H1 (cell line): Measurements from ENCODE around the gene PPP1R1B. TPM values are rescaled to one million over a fixed set of nuclear protein-coding genes. Genes with fewer than 3 reads are reported as not detected.
A peak's percentile ranks its signal among the peaks of the same experiment; 100 is the strongest.

Experiments used
- CTCF ChIA-PET: fragments of 300-600 bp; sonication (Branson Sonifier 250); formaldehyde crosslinking; loops from one replicate; lab custom pipeline; 2021; ENCODE audit not compliant: partially characterized antibody; lab: Charles Lee
- POLR2A ChIA-PET: fragments of 300-600 bp; sonication (Branson Sonifier 250); formaldehyde crosslinking; loops from one replicate; lab custom pipeline; 2021; ENCODE audit warnings: inconsistent platforms; ENCODE audit not compliant: partially characterized antibody; lab: Charles Lee
- DNase-seq, 2 experiments: peaks; one replicate each; pipeline versions ENCODE4 v3.0.0 to v3.0.0-alpha.2; 2010 to 2022; ENCODE audit warnings: low spot score in 2 of 2, low read depth in 1 of 2, mixed read lengths in 1 of 2
- FAIRE-seq: peaks from 2 replicates; lab custom pipeline; 2011; peaks lifted over from hg19 to GRCh38; lab: Jason Lieb, UNC
- H2AFZ ChIP-seq: 2 replicates; pipeline ENCODE4 v1.8.1; 2012; ENCODE audit warnings: low read length, inconsistent platforms
- H2AK5ac ChIP-seq: 2 replicates; pipeline ENCODE4 v1.6.1; 2013; ENCODE audit warnings: low read depth, low read length
- H2BK120ac ChIP-seq: replicated peaks from 2 replicates; pipeline ENCODE3; 2013; ENCODE audit warnings: low read depth, low read length, inconsistent platforms
- H2BK12ac ChIP-seq: 2 replicates; pipeline ENCODE4 v1.6.1; 2013; ENCODE audit warnings: low read depth, low read length
- H2BK15ac ChIP-seq: 2 replicates; pipeline ENCODE4 v1.6.1; 2013; ENCODE audit warnings: low read length
- H2BK20ac ChIP-seq: 2 replicates; pipeline ENCODE4 v1.6.1; 2013; ENCODE audit warnings: low read length
- H2BK5ac ChIP-seq: 2 replicates; pipeline ENCODE4 v1.6.1; 2013; ENCODE audit warnings: low read depth, low read length
- H3K14ac ChIP-seq: 2 replicates; pipeline ENCODE4 v1.6.1; 2013; ENCODE audit warnings: inconsistent platforms; ENCODE audit not compliant: insufficient read length
- H3K18ac ChIP-seq: 2 replicates; pipeline ENCODE4 v1.6.1; 2013; ENCODE audit warnings: low read length; ENCODE audit errors: extremely low read depth
- H3K23ac ChIP-seq: 2 replicates; pipeline ENCODE4 v1.6.1; 2013; ENCODE audit warnings: inconsistent platforms; ENCODE audit not compliant: insufficient read length
- H3K23me2 ChIP-seq: 2 replicates; pipeline ENCODE4 v1.6.1; 2013; ENCODE audit warnings: low read depth, low read length
- H3K27ac ChIP-seq: 2 replicates; pipeline ENCODE4 v1.6.1; 2011; ENCODE audit warnings: low read depth, low read length, inconsistent platforms
- H3K27me3 ChIP-seq, 4 experiments: replicated peaks in 1 of 4; 1 replicate in 1 of 4; 2 replicates in 3 of 4; pipeline versions ENCODE4 v1.6.1 to v1.8.1; 2011 to 2013; ENCODE audit warnings: low read length in 3 of 4, mild to moderate bottlenecking in 3 of 4, inconsistent platforms in 2 of 4, mixed read lengths in 2 of 4, moderate library complexity in 1 of 4; ENCODE audit not compliant: control insufficient read depth in 3 of 4, insufficient read depth in 3 of 4; ENCODE audit errors: extremely low read depth in 1 of 4
- H3K36me3 ChIP-seq, 4 experiments: 2 replicates each; pipeline versions ENCODE4 v1.6.1 to v1.8.1; 2011 to 2013; ENCODE audit warnings: mild to moderate bottlenecking in 4 of 4, low read length in 3 of 4, moderate library complexity in 2 of 4, control low read depth in 1 of 4, inconsistent platforms in 1 of 4; ENCODE audit not compliant: insufficient read depth in 4 of 4, control insufficient read depth in 2 of 4
- H3K4ac ChIP-seq: replicated peaks from 2 replicates; pipeline ENCODE3; 2013; ENCODE audit warnings: low read length, low read depth, mixed read lengths, inconsistent platforms; ENCODE audit not compliant: insufficient read length
- H3K4me1 ChIP-seq, 4 experiments: replicated peaks in 1 of 4; 1 replicate in 1 of 4; 2 replicates in 3 of 4; pipeline versions ENCODE4 v1.6.1 to v1.8.1; 2011 to 2013; ENCODE audit warnings: low read length in 3 of 4, inconsistent platforms in 2 of 4, mixed read lengths in 1 of 4; ENCODE audit not compliant: insufficient read depth in 4 of 4, control insufficient read depth in 3 of 4
- H3K4me2 ChIP-seq, 2 experiments: 2 replicates each; pipeline versions ENCODE4 v1.6.1 to v1.8.1; 2011 to 2013; ENCODE audit warnings: low read depth in 2 of 2, low read length in 2 of 2, control low read depth in 1 of 2, inconsistent platforms in 1 of 2, mild to moderate bottlenecking in 1 of 2; ENCODE audit not compliant: insufficient read depth in 1 of 2
- H3K4me3 ChIP-seq, 4 experiments: fragments of 200-600, 300-600 bp in 1 of 4; sonication (generic), shearing (Covaris generic), sonication (Bioruptor Twin) in 1 of 4; 2 replicates each; pipeline versions ENCODE4 v1.5.1 to v1.8.1; 2011 to 2016; ENCODE audit warnings: low read length in 4 of 4, low read depth in 3 of 4, control low read depth in 2 of 4, inconsistent platforms in 2 of 4, mild to moderate bottlenecking in 2 of 4, mixed read lengths in 1 of 4, moderate library complexity in 1 of 4; ENCODE audit not compliant: insufficient read depth in 2 of 4; ENCODE audit errors: extremely low read depth in 1 of 4
- H3K56ac ChIP-seq: replicated peaks from 2 replicates; pipeline ENCODE3; 2013; ENCODE audit warnings: low read depth, mild to moderate bottlenecking, mixed read lengths, low read length, inconsistent platforms; ENCODE audit not compliant: insufficient read length
- H3K79me1 ChIP-seq: 2 replicates; pipeline ENCODE4 v1.6.1; 2013; ENCODE audit warnings: low read depth, low read length, control low read depth
- H3K79me2 ChIP-seq, 2 experiments: 2 replicates each; pipeline versions ENCODE4 v1.6.1 to v1.8.1; 2012 to 2013; ENCODE audit warnings: low read length in 2 of 2, mild to moderate bottlenecking in 2 of 2, inconsistent platforms in 1 of 2; ENCODE audit not compliant: insufficient read depth in 2 of 2, control insufficient read depth in 1 of 2
- H3K9ac ChIP-seq, 4 experiments: replicated peaks in 1 of 4; 1 replicate in 1 of 4; 2 replicates in 3 of 4; pipeline versions ENCODE4 v1.6.1 to v1.8.1; 2011 to 2013; ENCODE audit warnings: low read depth in 3 of 4, low read length in 3 of 4, control low read depth in 2 of 4, mild to moderate bottlenecking in 2 of 4, moderate library complexity in 2 of 4, inconsistent platforms in 1 of 4; ENCODE audit errors: extremely low read depth in 1 of 4
- H3K9me3 ChIP-seq, 2 experiments: 2 replicates each; pipeline versions ENCODE4 v1.6.1 to v1.8.1; 2012 to 2013; ENCODE audit warnings: mild to moderate bottlenecking in 2 of 2, moderate library complexity in 2 of 2, control low read depth in 1 of 2, inconsistent platforms in 1 of 2, low read depth in 1 of 2, low read length in 1 of 2, mixed read lengths in 1 of 2; ENCODE audit not compliant: insufficient read depth in 2 of 2
- H4K20me1 ChIP-seq, 2 experiments: replicated peaks in 1 of 2; 2 replicates each; pipeline versions ENCODE3 to v1.8.1; 2011 to 2013; ENCODE audit warnings: inconsistent platforms in 2 of 2, low read length in 2 of 2, mild to moderate bottlenecking in 1 of 2; ENCODE audit not compliant: insufficient read depth in 2 of 2, control insufficient read depth in 1 of 2
- H4K5ac ChIP-seq: 2 replicates; pipeline ENCODE4 v1.6.1; 2013; ENCODE audit warnings: low read length, low read depth, mixed read lengths, inconsistent platforms; ENCODE audit not compliant: insufficient read length
- H4K8ac ChIP-seq: 2 replicates; pipeline ENCODE4 v1.8.0; 2013; ENCODE audit warnings: mild to moderate bottlenecking, moderate library complexity, low read length, inconsistent platforms; ENCODE audit not compliant: insufficient read depth; ENCODE audit errors: extremely low read depth
- H4K91ac ChIP-seq: replicated peaks from 2 replicates; pipeline ENCODE3; 2013; ENCODE audit warnings: low read length, mixed read lengths, inconsistent platforms; ENCODE audit not compliant: insufficient read length
- KDM1A ChIP-seq: fragments of 200-600, 300-600 bp; sonication (generic); IDR thresholded peaks from 2 replicates; pipeline ENCODE4 v1.7.1; 2016; ENCODE audit warnings: mild to moderate bottlenecking, low read length, borderline replicate concordance
- RBBP5 ChIP-seq: IDR thresholded peaks from 2 replicates; pipeline ENCODE4 v1.7.1; 2012; ENCODE audit warnings: low read depth, mild to moderate bottlenecking, inconsistent platforms, low read length, moderate library complexity, borderline replicate concordance
- WGBS, 2 experiments: shearing (Covaris generic) in 1 of 2; methylation state at CpG; one replicate each; pipeline versions ENCODE4 v1.1.6 to v1.1.7; 2013 to 2015; ENCODE audit warnings: low lambda C conversion rate in 2 of 2, mixed read lengths in 2 of 2, inconsistent platforms in 1 of 2, low coverage in 1 of 2, missing lambda C conversion rate in 1 of 2; ENCODE audit not compliant: insufficient replicate concordance in 2 of 2, insufficient coverage in 1 of 2, insufficient read length in 1 of 2; ENCODE audit errors: extremely low coverage in 1 of 2, missing lambda C conversion rate in 1 of 2; 5-methylcytosine and 5-hydroxymethylcytosine counted together
- polyA plus RNA-seq, 7 experiments: library from polyadenylated mRNA; depleted of rRNA in 3 of 7; stranded (reverse) in 5 of 7; unstranded in 2 of 7; fragments of >200 nt in 5 of 7; fragments of 200-250 nt in 2 of 7; gene quantifications; 1 replicate in 5 of 7; 2 replicates in 1 of 7; 4 replicates in 1 of 7; pipeline versions ENCODE4 v1.2.1 to v1.2.3, GENCODE V29; 2011 to 2013; ENCODE audit warnings: missing spikeins in 2 of 7, mixed read lengths in 2 of 7
- total RNA-seq: library from RNA; stranded (reverse); fragmentation: NEBNext Ultra II Directional; extraction: Animal tissue kit (Norgen Biotek cat#: 25700); gene quantifications from 2 replicates; pipeline ENCODE4 v1.2.1, GENCODE V29; 2021

The PPP1R1B gene
- total and polyA plus RNA-seq, 2 of the 8 experiments (the other 6 are each of a cell fraction or from before 2014, with no cell fraction given) = 10.7 to 22.3 TPM

DNA sequence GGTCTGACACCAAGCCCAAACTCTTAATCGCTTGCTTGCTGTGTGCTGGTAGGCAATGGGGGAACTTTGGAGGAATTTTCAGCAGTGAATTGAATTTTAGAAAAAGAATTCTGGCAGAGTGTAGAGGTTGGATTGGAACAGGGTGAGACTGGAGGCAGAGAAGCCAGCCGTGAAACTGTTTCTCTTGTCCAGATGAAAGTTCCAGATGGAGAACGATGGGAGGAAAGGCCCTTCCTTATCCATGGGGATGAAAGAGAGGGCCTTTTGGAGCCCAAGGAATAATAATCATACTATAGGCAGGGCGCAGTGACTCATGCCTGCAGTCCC, 45.0 kb upstream of the PPP1R1B start:
- no peak for FAIRE-seq
- no peak overlapping the region for H3K4me2 ChIP-seq
- H2BK5ac ChIP-seq = no peak overlapping the region
- no peak overlapping the region for H2BK120ac ChIP-seq
- CTCF ChIA-PET = interaction anchor here (0.8 to 11.6 kb wide), 4 partner anchors 16 to 42 kb away, joined by 3 to 167 read pairs (median 107); partner anchors contain the start of gene PPP1R1B
- no peak overlapping the region for H3K14ac ChIP-seq
- H3K27ac ChIP-seq = no peak overlapping the region
- TF ChIP-seq KDM1A (peak; percentile 11; the same call in 1 of the 2 replicates), RBBP5 (no peak)
- TF ChIP-seq, all 59 proteins: peak for 1
- Histone ChIP-seq H3K4me1 (peaks cover 13 to 20% (median 15%) of the 10 kb centered on the region in 4 experiments), H4K20me1 (no peaks in the 10 kb centered on the region), H3K27me3 (peaks cover 0 to 4% (median 2%) of the 10 kb centered on the region in 4 experiments; a peak in 2 of 7 replicates), H3K9me3 (no peaks in the 10 kb centered on the region), H3K4me3 (no peak overlapping the region), H3K79me2 (no peaks in the 10 kb centered on the region), H2BK15ac (no peak overlapping the region), H2BK20ac (no peak overlapping the region), H3K4ac (no peak overlapping the region), H3K79me1 (no peaks in the 10 kb centered on the region), H2BK12ac (no peak overlapping the region), H3K56ac (no peak overlapping the region), H3K9ac (no peak overlapping the region), H3K18ac (no peak overlapping the region), H3K36me3 (no peaks in the 10 kb centered on the region), H4K8ac (no peak overlapping the region; the same call in 1 of the 2 replicates), H3K23ac (no peak overlapping the region), H4K5ac (no peak overlapping the region), H4K91ac (no peak overlapping the region), H2AFZ (no peak overlapping the region), H3K23me2 (no peaks in the 10 kb centered on the region), H2AK5ac (no peak overlapping the region)
- POLR2A ChIA-PET = interaction anchor here (0.7 to 1.1 kb wide), 2 partner anchors 14 to 17 kb away, joined by 3 read pairs; no protein-coding TSS in a partner anchor
- WGBS, 2 experiments = 93% methylated on average over 4 of the region's 4 CpGs; no CpG with 5 or more reads in 1 of the 2 experiments
- no peak for DNase-seq
